Spleen (tissue), 7 donors: ENCODE measurements around the gene SMIM43.

Experiments
- CTCF ChIP-seq, 11 experiments: fragments of 200-600 bp in 7 of 11; fragments of 450-650 bp in 4 of 11; sonication (generic) in 4 of 11; IDR thresholded peaks in 8 of 11; conservative IDR thresholded peaks in 3 of 11; 1 replicate in 7 of 11; 2 replicates in 4 of 11; pipeline versions ENCODE4 v1.4.0 to v1.8.0; 2016 to 2021; ENCODE audit warnings: antibody characterized with exemption in 11 of 11, inconsistent platforms in 4 of 11, mild to moderate bottlenecking in 1 of 11
- POLR2A ChIP-seq, 3 donors: fragments of 450-650 bp; IDR thresholded peaks; one replicate each; pipeline ENCODE4 v1.5.1; 2017; ENCODE audit warnings: antibody characterized with exemption in 3 of 3, mild to moderate bottlenecking in 1 of 3
- POLR2AphosphoS5 ChIP-seq, 3 donors: sonication (generic); formaldehyde crosslinking; IDR thresholded peaks; one replicate each; pipeline ENCODE4 v1.5.1; 2017; ENCODE audit warnings: antibody characterized with exemption in 3 of 3
- donor health status: DM: no; HTN: no; CAD: no; lungs with moderate emphysema.
- donor health status: DM: no; HTN: no; CAD: no.
- donor health status: DM: no; HTN: no; CAD: no.

GRCh38 chr4:121721700-121722099, 43.3 kb downstream of the SMIM43 start:
- TF ChIP-seq CTCF (IDR thresholded peaks at IDR 0.05 in 8 of 11, conservative IDR thresholded peaks at IDR 0.05 in 3 of 11) (no peak), POLR2AphosphoS5 (IDR thresholded peaks at IDR 0.05) (no peak), POLR2A (IDR thresholded peaks at IDR 0.05) (no peak)
